Erythroblast (primary cell): ENCODE results near the gene NT5DC2.

Experiments used
- GATA1 ChIP-seq: IDR thresholded peaks from 2 replicates; pipeline ENCODE4 v1.6.1; 2011; ENCODE audit warnings: low read depth, mild to moderate bottlenecking, control low read depth, low read length, moderate library complexity
- POLR2A ChIP-seq: IDR thresholded peaks from 2 replicates; pipeline ENCODE4 v1.6.1; 2011; ENCODE audit warnings: mild to moderate bottlenecking, low read length

DNA sequence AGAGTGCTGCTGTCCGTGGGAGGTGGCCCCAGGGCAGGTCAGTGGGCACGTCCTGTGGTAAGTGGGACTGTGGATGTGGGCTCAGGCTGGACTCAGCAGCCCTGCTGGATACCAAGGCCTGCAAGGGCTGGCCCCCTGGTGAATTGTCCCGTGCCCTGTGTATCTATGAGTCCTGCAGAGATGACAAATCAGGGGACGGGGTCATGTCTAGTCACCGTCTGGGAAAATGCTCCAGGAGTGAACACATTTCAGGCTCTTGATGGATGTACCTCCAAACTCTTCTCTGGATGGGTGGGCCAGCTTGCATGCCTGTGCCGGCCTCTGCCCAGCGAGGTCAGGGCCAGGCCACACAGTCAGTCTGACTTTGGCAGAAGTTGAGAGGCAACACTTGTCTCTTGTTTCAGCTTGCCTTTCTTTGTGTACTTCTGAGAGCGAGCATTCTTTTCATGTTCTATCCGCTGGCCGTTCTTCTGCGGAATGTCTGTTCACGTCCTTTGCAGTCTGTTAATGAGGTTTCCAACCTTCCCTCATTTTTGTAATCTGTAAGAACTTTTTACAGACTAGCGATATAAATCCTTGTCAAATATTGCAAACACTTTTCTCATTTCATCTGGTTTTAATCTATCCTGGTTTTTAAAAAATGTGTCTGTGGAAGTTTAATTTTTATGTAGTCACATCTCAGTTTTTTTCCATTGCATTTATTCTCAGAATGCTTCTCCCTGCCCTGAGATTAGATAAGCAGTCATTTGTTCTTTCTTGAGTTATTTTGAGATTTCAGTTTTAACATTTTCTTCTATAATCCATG, 49.9 kb downstream of the NT5DC2 start:
- no peak for TF ChIP-seq POLR2A
- no peak for TF ChIP-seq GATA1
